Measurements from ENCODE around the gene MYO1H. TPM values are rescaled to one million over a fixed set of nuclear protein-coding genes. Genes with fewer than 3 reads are reported as not detected.

Gene MYO1H
- total and polyA plus RNA-seq, 2 experiments from 2014 or later, result not detected

DNA sequence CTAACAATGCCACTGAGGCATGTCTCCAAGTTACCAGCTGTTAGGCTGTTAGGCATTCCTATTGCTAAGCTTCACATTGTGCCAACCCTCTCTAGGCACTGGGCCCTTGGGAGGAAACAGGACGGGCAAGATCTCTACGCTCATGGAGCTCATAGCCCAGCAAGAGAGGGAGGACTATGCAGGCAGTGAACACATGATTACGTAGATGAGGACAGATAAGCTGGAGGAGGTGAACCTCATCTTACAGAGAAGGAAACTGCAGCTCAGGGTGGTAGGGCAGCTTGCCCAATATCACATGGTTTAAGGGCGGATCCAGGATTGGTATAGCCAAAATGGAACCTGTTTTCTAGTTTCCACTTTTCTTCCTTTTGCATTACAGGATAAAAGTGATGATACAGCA, 137.5 kb downstream of the MYO1H start:
- TF ChIP-seq, protein P1, sequence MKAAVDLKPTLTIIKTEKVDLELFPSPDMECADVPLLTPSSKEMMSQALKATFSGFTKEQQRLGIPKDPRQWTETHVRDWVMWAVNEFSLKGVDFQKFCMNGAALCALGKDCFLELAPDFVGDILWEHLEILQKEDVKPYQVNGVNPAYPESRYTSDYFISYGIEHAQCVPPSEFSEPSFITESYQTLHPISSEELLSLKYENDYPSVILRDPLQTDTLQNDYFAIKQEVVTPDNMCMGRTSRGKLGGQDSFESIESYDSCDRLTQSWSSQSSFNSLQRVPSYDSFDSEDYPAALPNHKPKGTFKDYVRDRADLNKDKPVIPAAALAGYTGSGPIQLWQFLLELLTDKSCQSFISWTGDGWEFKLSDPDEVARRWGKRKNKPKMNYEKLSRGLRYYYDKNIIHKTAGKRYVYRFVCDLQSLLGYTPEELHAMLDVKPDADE (IDR thresholded peaks at IDR 0.05), result no peak
- no peak for TF ChIP-seq EZH2phosphoT487 (IDR thresholded peaks at IDR 0.05; ENCODE audit: unreplicated experiment)
- TF ChIP-seq, protein P2, sequence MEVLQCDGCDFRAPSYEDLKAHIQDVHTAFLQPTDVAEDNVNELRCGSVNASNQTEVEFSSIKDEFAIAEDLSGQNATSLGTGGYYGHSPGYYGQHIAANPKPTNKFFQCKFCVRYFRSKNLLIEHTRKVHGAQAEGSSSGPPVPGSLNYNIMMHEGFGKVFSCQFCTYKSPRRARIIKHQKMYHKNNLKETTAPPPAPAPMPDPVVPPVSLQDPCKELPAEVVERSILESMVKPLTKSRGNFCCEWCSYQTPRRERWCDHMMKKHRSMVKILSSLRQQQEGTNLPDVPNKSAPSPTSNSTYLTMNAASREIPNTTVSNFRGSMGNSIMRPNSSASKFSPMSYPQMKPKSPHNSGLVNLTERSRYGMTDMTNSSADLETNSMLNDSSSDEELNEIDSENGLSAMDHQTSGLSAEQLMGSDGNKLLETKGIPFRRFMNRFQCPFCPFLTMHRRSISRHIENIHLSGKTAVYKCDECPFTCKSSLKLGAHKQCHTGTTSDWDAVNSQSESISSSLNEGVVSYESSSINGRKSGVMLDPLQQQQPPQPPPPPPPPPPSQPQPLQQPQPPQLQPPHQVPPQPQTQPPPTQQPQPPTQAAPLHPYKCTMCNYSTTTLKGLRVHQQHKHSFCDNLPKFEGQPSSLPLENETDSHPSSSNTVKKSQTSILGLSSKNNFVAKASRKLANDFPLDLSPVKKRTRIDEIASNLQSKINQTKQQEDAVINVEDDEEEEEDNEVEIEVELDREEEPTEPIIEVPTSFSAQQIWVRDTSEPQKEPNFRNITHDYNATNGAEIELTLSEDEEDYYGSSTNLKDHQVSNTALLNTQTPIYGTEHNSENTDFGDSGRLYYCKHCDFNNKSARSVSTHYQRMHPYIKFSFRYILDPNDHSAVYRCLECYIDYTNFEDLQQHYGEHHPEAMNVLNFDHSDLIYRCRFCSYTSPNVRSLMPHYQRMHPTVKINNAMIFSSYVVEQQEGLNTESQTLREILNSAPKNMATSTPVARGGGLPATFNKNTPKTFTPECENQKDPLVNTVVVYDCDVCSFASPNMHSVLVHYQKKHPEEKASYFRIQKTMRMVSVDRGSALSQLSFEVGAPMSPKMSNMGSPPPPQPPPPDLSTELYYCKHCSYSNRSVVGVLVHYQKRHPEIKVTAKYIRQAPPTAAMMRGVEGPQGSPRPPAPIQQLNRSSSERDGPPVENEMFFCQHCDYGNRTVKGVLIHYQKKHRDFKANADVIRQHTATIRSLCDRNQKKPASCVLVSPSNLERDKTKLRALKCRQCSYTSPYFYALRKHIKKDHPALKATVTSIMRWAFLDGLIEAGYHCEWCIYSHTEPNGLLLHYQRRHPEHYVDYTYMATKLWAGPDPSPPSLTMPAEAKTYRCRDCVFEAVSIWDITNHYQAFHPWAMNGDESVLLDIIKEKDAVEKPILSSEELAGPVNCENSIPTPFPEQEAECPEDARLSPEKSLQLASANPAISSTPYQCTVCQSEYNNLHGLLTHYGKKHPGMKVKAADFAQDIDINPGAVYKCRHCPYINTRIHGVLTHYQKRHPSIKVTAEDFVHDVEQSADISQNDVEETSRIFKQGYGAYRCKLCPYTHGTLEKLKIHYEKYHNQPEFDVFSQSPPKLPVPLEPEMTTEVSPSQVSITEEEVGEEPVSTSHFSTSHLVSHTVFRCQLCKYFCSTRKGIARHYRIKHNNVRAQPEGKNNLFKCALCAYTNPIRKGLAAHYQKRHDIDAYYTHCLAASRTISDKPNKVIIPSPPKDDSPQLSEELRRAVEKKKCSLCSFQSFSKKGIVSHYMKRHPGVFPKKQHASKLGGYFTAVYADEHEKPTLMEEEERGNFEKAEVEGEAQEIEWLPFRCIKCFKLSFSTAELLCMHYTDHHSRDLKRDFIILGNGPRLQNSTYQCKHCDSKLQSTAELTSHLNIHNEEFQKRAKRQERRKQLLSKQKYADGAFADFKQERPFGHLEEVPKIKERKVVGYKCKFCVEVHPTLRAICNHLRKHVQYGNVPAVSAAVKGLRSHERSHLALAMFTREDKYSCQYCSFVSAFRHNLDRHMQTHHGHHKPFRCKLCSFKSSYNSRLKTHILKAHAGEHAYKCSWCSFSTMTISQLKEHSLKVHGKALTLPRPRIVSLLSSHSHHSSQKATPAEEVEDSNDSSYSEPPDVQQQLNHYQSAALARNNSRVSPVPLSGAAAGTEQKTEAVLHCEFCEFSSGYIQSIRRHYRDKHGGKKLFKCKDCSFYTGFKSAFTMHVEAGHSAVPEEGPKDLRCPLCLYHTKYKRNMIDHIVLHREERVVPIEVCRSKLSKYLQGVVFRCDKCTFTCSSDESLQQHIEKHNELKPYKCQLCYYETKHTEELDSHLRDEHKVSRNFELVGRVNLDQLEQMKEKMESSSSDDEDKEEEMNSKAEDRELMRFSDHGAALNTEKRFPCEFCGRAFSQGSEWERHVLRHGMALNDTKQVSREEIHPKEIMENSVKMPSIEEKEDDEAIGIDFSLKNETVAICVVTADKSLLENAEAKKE (CRISPR knock-in tag; IDR thresholded peaks at IDR 0.05), result no peak
- no peak for TF ChIP-seq CREB1 (CRISPR knock-in tag; IDR thresholded peaks at IDR 0.05; ENCODE audit: low read depth)
- TF ChIP-seq ZNF331 (CRISPR knock-in tag; IDR thresholded peaks at IDR 0.05; ENCODE audit: low read depth), result no peak
- TF ChIP-seq POLR2AphosphoS5 (IDR thresholded peaks at IDR 0.05; ENCODE audit: low read depth), result no peak
- no peak for TF ChIP-seq EZH2 (IDR thresholded peaks at IDR 0.05; ENCODE audit: low read depth, unreplicated experiment)
- TF ChIP-seq ZNF114 (CRISPR knock-in tag; IDR thresholded peaks at IDR 0.05), result no peak
- TF ChIP-seq, protein P3, sequence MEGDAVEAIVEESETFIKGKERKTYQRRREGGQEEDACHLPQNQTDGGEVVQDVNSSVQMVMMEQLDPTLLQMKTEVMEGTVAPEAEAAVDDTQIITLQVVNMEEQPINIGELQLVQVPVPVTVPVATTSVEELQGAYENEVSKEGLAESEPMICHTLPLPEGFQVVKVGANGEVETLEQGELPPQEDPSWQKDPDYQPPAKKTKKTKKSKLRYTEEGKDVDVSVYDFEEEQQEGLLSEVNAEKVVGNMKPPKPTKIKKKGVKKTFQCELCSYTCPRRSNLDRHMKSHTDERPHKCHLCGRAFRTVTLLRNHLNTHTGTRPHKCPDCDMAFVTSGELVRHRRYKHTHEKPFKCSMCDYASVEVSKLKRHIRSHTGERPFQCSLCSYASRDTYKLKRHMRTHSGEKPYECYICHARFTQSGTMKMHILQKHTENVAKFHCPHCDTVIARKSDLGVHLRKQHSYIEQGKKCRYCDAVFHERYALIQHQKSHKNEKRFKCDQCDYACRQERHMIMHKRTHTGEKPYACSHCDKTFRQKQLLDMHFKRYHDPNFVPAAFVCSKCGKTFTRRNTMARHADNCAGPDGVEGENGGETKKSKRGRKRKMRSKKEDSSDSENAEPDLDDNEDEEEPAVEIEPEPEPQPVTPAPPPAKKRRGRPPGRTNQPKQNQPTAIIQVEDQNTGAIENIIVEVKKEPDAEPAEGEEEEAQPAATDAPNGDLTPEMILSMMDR (conservative IDR thresholded peaks at IDR 0.05; ENCODE audit: low read depth in 2 of 2), result no peak
- no peak for TF ChIP-seq STAT1 (IDR thresholded peaks at IDR 0.05; ENCODE audit: unreplicated experiment)
- TF ChIP-seq JUNB (IDR thresholded peaks at IDR 0.05; ENCODE audit: unreplicated experiment), result no peak
- TF ChIP-seq, protein P4, sequence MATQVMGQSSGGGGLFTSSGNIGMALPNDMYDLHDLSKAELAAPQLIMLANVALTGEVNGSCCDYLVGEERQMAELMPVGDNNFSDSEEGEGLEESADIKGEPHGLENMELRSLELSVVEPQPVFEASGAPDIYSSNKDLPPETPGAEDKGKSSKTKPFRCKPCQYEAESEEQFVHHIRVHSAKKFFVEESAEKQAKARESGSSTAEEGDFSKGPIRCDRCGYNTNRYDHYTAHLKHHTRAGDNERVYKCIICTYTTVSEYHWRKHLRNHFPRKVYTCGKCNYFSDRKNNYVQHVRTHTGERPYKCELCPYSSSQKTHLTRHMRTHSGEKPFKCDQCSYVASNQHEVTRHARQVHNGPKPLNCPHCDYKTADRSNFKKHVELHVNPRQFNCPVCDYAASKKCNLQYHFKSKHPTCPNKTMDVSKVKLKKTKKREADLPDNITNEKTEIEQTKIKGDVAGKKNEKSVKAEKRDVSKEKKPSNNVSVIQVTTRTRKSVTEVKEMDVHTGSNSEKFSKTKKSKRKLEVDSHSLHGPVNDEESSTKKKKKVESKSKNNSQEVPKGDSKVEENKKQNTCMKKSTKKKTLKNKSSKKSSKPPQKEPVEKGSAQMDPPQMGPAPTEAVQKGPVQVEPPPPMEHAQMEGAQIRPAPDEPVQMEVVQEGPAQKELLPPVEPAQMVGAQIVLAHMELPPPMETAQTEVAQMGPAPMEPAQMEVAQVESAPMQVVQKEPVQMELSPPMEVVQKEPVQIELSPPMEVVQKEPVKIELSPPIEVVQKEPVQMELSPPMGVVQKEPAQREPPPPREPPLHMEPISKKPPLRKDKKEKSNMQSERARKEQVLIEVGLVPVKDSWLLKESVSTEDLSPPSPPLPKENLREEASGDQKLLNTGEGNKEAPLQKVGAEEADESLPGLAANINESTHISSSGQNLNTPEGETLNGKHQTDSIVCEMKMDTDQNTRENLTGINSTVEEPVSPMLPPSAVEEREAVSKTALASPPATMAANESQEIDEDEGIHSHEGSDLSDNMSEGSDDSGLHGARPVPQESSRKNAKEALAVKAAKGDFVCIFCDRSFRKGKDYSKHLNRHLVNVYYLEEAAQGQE (IDR thresholded peaks at IDR 0.05; ENCODE audit: unreplicated experiment), result no peak
- no peak for TF ChIP-seq NANOG (IDR thresholded peaks at IDR 0.05; ENCODE audit: borderline replicate concordance)

More for the DNA sequence above, 137.5 kb downstream of the MYO1H start:
- ATAC-seq (no peak), DNase-seq (ENCODE audit: low spot score) (no peak)
- no peaks in the 10 kb centered on the region for H3K27me3 ChIP-seq (ENCODE audit: insufficient read depth)
- no peaks in the 10 kb centered on the region for H3F3A ChIP-seq (replicated peaks; ENCODE audit: low read depth)
- H3K9me2 ChIP-seq (ENCODE audit: insufficient read depth), result no peaks in the 10 kb centered on the region
- H3K27ac Mint-ChIP-seq, result no peak overlapping the region
- H3K9me3 Mint-ChIP-seq, result no peaks in the 10 kb centered on the region; the same call in 2 of the 3 replicates
- H3K36me3 Mint-ChIP-seq (ENCODE audit: low read depth), result peaks cover 54% of the 10 kb centered on the region
- no peak overlapping the region for H3K4me2 ChIP-seq
- H3K4me1 ChIP-seq (ENCODE audit: insufficient read depth), result no peaks in the 10 kb centered on the region
- no peaks in the 10 kb centered on the region for H3K27me3 Mint-ChIP-seq (ENCODE audit: insufficient read depth, low read depth, poor library complexity)
- peaks cover under 1% of the 10 kb centered on the region; the same call in 1 of the 2 replicates for H3K79me2 ChIP-seq (replicated peaks; ENCODE audit: insufficient read depth)
- H2AFZ ChIP-seq, result no peak overlapping the region
- H3K27ac ChIP-seq (ENCODE audit: low read depth), result no peak overlapping the region
- H3K4me1 Mint-ChIP-seq, result no peaks in the 10 kb centered on the region
- H3K4me3 ChIP-seq, result no peak overlapping the region
- no peak overlapping the region for H3K4me3 Mint-ChIP-seq
- peaks cover 17% of the 10 kb centered on the region; the same call in 1 of the 2 replicates for H3K36me3 ChIP-seq (ENCODE audit: insufficient read depth)
- H4K20me1 ChIP-seq (replicated peaks; ENCODE audit: insufficient read depth), result no peaks in the 10 kb centered on the region; the same call in 1 of the 2 replicates

All from GM23338 (cell line).